ENCODE results near the gene RPS6KA2.

The RPS6KA2 gene

GRCh38 chr6:166650824-166651807 is 24.1 kb upstream of the RPS6KA2 start:
- no peak overlapping the region for H3K4me3 ChIP-seq (ENCODE audit: low read depth, low read length)
- no peak for TF ChIP-seq CTCF (IDR thresholded peaks at IDR 0.05; ENCODE audit: control insufficient read depth, extremely low read depth, insufficient read depth)
- DNase-seq (ENCODE audit: low read depth): no peak

- no peak overlapping the region for H3K4me3 ChIP-seq (ENCODE audit: low read depth, low read length)
- no peak for TF ChIP-seq CTCF (IDR thresholded peaks at IDR 0.05; ENCODE audit: control insufficient read depth, extremely low read depth, insufficient read depth)
- no peak for DNase-seq (ENCODE audit: low read depth)
These were observed 23.0 kb upstream of the RPS6KA2 start for GRCh38 chr6:166650047-166650446.

GRCh38 chr6:166648846-166649245 is 21.8 kb upstream of the RPS6KA2 start:
- no peak for DNase-seq (ENCODE audit: low read depth)
- H3K4me3 ChIP-seq (ENCODE audit: low read depth, low read length): no peak overlapping the region
- TF ChIP-seq CTCF (IDR thresholded peaks at IDR 0.05; ENCODE audit: control insufficient read depth, extremely low read depth, insufficient read depth): no peak

GRCh38 chr6:166647896-166648295 is 20.8 kb upstream of the RPS6KA2 start:
- H3K4me3 ChIP-seq (ENCODE audit: low read depth, low read length): no peak overlapping the region
- no peak for DNase-seq (ENCODE audit: low read depth)
- TF ChIP-seq CTCF (IDR thresholded peaks at IDR 0.05; ENCODE audit: control insufficient read depth, extremely low read depth, insufficient read depth): no peak

- TF ChIP-seq CTCF (IDR thresholded peaks at IDR 0.05; ENCODE audit: control insufficient read depth, extremely low read depth, insufficient read depth): no peak
- no peak for DNase-seq (ENCODE audit: low read depth)
- H3K4me3 ChIP-seq (ENCODE audit: low read depth, low read length): no peak overlapping the region
These were observed 19.7 kb upstream of the RPS6KA2 start for GRCh38 chr6:166646716-166647115.

GRCh38 chr6:166645896-166646295 is 18.8 kb upstream of the RPS6KA2 start:
- no peak overlapping the region for H3K4me3 ChIP-seq (ENCODE audit: low read depth, low read length)
- TF ChIP-seq CTCF (IDR thresholded peaks at IDR 0.05; ENCODE audit: control insufficient read depth, extremely low read depth, insufficient read depth): no peak
- DNase-seq (ENCODE audit: low read depth): no peak

All from LNCaP clone FGC (cell line).